K562 (cell line): ENCODE results near the gene CTU1. TPM values are rescaled to one million over a fixed set of nuclear protein-coding genes. Genes with fewer than 3 reads are reported as not detected.
A peak's percentile ranks its signal among the peaks of the same experiment; 100 is the strongest.

ENCODE experiments used
- C11orf30 ChIP-seq: fragments of 450-650 bp; IDR thresholded peaks from 2 replicates; pipeline ENCODE4 v1.6.1; 2016; ENCODE audit warnings: low read depth, mild to moderate bottlenecking
- EHMT2 ChIP-seq: fragments of 450-650 bp; IDR thresholded peaks from 2 replicates; pipeline ENCODE4 v1.6.1; 2018; ENCODE audit warnings: antibody characterized with exemption
- MAFG ChIP-seq: fragments of 450-650 bp; conservative IDR thresholded peaks from 2 replicates; pipeline ENCODE4 v1.6.1; 2016; ENCODE audit warnings: missing genetic modification characterization, missing compliant biosample characterization
- REST ChIP-seq, 2 experiments: fragments of 450-650 bp; formaldehyde crosslinking in 1 of 2; IDR thresholded peaks; 2 replicates each; pipeline versions ENCODE4 v1.4.0 to v1.6.1; 2014 to 2020; ENCODE audit warnings: mild to moderate bottlenecking in 2 of 2, borderline replicate concordance in 1 of 2, low read depth in 1 of 2
- ZNF316 ChIP-seq: fragments of 450-650 bp; IDR thresholded peaks from 2 replicates; pipeline ENCODE4 v1.6.1; 2016
- polyA plus RNA-seq, 8 experiments: library from polyadenylated mRNA; depleted of rRNA in 4 of 8; stranded (reverse) in 5 of 8; unstranded in 3 of 8; fragments of >200 nt; fragmentation: Nextera tagmentation in 2 of 8; fragmentation: Illumina TruSeq in 1 of 8; extraction: Ambion mirVana in 2 of 8; extraction: Trizol in 1 of 8; gene quantifications; 2 replicates each; pipeline versions ENCODE4 v1.2.1 to v1.2.3, GENCODE V29; 2011 to 2014; ENCODE audit warnings: inconsistent platforms in 1 of 8, missing spikeins in 1 of 8
- total RNA-seq, 7 experiments: library from RNA; depleted of rRNA in 6 of 7; stranded (reverse); fragments of >200 nt in 6 of 7; fragmentation: Illumina TruSeq in 2 of 7; extraction: Trizol in 2 of 7; gene quantifications; 2 replicates each; pipeline versions ENCODE4 v1.2.1 to v1.2.3, GENCODE V29; 2011 to 2021; ENCODE audit warnings: low replicate concordance in 1 of 7
- TF ChIP-seq, protein P1 (sequence below): fragments of 450-650 bp; formaldehyde crosslinking; IDR thresholded peaks from 2 replicates; pipeline ENCODE4 v1.4.0; 2020; ENCODE audit warnings: mild to moderate bottlenecking, moderate library complexity

Gene CTU1
- total and polyA plus RNA-seq, 9 of the 15 experiments (the other 6 are each of a cell fraction or from before 2014, with no cell fraction given) = 0.03 to 18.4 (median 2.3) TPM; not detected in 1

DNA sequence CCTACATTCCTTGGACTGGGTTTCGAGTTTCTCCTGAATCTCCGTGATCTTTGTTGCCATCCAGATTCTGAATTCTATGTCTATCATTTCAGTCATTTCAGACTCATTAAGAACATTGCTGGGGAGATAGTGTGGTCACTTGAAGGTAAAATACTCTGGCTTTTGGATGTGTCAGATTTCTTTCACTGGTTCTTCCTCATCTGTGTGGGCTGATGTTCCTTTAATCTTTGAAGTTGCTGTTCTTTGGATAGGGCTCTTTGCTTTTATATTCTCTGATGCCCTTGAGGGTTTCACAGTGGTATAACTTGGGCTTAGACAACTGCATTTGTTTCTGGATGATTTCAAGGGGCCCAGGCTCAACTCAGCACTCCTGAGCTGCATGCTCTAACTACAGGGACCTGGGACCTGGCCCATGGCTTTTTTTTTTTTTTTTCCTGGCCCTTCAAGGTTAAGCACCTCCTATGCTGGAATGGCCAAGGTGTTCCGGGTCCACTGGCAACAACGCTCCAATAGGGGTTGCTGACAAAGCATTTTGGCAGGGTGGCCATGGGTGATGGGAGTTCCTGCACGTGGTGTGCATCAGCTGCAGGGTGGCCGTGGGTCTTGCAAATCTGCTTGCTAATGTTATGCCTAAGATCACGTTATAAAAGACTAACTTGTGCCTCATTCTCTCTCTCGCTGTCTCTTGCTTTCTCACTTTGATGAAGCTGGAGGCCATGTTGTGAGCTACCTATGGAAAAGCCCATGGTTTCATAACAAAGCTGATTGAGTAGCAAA, 28.0 kb upstream of the CTU1 start (continued):
- TF ChIP-seq REST (IDR thresholded peaks at IDR 0.05; ENCODE audit: borderline replicate concordance) = no peak
- no peak for TF ChIP-seq REST (CRISPR knock-in tag; IDR thresholded peaks at IDR 0.05; ENCODE audit: low read depth)
- peak; percentile 50; the same call in 1 of the 2 replicates for TF ChIP-seq ZNF316
- TF ChIP-seq MAFG (tag) = no peak
- TF ChIP-seq C11orf30 = peak; percentile 52
- no peak for TF ChIP-seq EHMT2
- TF ChIP-seq, protein P1, sequence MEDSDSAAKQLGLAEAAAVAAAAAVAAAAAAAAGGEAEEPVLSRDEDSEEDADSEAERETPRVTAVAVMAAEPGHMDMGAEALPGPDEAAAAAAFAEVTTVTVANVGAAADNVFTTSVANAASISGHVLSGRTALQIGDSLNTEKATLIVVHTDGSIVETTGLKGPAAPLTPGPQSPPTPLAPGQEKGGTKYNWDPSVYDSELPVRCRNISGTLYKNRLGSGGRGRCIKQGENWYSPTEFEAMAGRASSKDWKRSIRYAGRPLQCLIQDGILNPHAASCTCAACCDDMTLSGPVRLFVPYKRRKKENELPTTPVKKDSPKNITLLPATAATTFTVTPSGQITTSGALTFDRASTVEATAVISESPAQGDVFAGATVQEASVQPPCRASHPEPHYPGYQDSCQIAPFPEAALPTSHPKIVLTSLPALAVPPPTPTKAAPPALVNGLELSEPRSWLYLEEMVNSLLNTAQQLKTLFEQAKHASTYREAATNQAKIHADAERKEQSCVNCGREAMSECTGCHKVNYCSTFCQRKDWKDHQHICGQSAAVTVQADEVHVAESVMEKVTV = no peak
- TF ChIP-seq, all 486 proteins: peak for 2
